GM21381 (cell line): ENCODE measurements around the gene CD34.
"Not testable (repeated sequence)": the region's sequence is repeated elsewhere in the genome, so short reads cannot be mapped to it uniquely, and the experiment has no call there.

Experiments used
- ATAC-seq: cut with Tn5 transposase; IDR thresholded peaks from one replicate; pipeline ENCODE4 v1.9.1; 2021; ENCODE audit warnings: mild to moderate bottlenecking, moderate library complexity; ENCODE audit not compliant: unreplicated experiment

The CD34 gene

GRCh38 chr1:207877914-207878313, 33.0 kb downstream of the CD34 start:
- not testable (repeated sequence) for ATAC-seq

GRCh38 chr1:207876131-207876530, 34.8 kb downstream of the CD34 start:
- ATAC-seq, result no peak

- ATAC-seq, result no peak
Measured at GRCh38 chr1:207875532-207875931, 35.4 kb downstream of the CD34 start.

GRCh38 chr1:207873055-207873890, 37.7 kb downstream of the CD34 start:
- no peak for ATAC-seq

- no peak for ATAC-seq
Measured at GRCh38 chr1:207872621-207873020, 38.3 kb downstream of the CD34 start.

GRCh38 chr1:207871117-207871649, 39.7 kb downstream of the CD34 start:
- no peak for ATAC-seq

- ATAC-seq, result no peak
Measured at GRCh38 chr1:207870306-207871031, 40.5 kb downstream of the CD34 start.

GRCh38 chr1:207869859-207870258, 41.1 kb downstream of the CD34 start:
- ATAC-seq, result no peak

- peak; percentile 59 for ATAC-seq
Measured at GRCh38 chr1:207868774-207869721, 41.9 kb downstream of the CD34 start.

- peak; percentile 6 for ATAC-seq
Measured at GRCh38 chr1:207868251-207868773, 42.6 kb downstream of the CD34 start.

- ATAC-seq, result no peak
Measured at GRCh38 chr1:207867136-207868109, 43.5 kb downstream of the CD34 start.

GRCh38 chr1:207866471-207867135, 44.3 kb downstream of the CD34 start:
- ATAC-seq, result no peak

- ATAC-seq, result peak; percentile 51
Measured at GRCh38 chr1:207863893-207864535, 46.9 kb downstream of the CD34 start.

- ATAC-seq, result no peak
Measured at GRCh38 chr1:207862241-207862787, 48.6 kb downstream of the CD34 start.

- peak; percentile 53 for ATAC-seq
Measured at GRCh38 chr1:207861442-207862177, 49.3 kb downstream of the CD34 start.

GRCh38 chr1:207860531-207860930, 50.4 kb downstream of the CD34 start:
- ATAC-seq, result no peak

GRCh38 chr1:207858806-207859205, 52.1 kb downstream of the CD34 start:
- ATAC-seq, result no peak
